HepG2 (cell line): Measurements from ENCODE around the gene R3HDM1. TPM values are rescaled to one million over a fixed set of nuclear protein-coding genes. Genes with fewer than 3 reads are reported as not detected.

Experiments
- AKAP8 ChIP-seq: sonication (generic); formaldehyde crosslinking; IDR thresholded peaks from 2 replicates; pipeline ENCODE4 v1.5.1; 2020; ENCODE audit warnings: mild to moderate bottlenecking, missing genetic modification reagents
- BORCS8-MEF2B ChIP-seq: sonication (generic); formaldehyde crosslinking; IDR thresholded peaks from 2 replicates; pipeline ENCODE4 v1.8.0; 2022; ENCODE audit warnings: mild to moderate bottlenecking, missing genetic modification reagents
- E2F5 ChIP-seq: sonication (generic); formaldehyde crosslinking; conservative IDR thresholded peaks from 2 replicates; pipeline ENCODE4 v1.4.0; 2020; ENCODE audit warnings: missing genetic modification reagents
- ELK4 ChIP-seq: sonication (generic); formaldehyde crosslinking; IDR thresholded peaks from 2 replicates; pipeline ENCODE4 v1.9.0; 2021; ENCODE audit warnings: missing genetic modification reagents, borderline replicate concordance
- FOXA1 ChIP-seq, 2 experiments: fragments of 450-650 bp in 1 of 2; sonication (generic) in 1 of 2; formaldehyde crosslinking in 1 of 2; IDR thresholded peaks; 2 replicates each; pipeline versions ENCODE4 v1.4.0 to v1.6.1; 2016 to 2020; ENCODE audit warnings: missing genetic modification reagents in 1 of 2
- HINFP ChIP-seq: sonication (generic); formaldehyde crosslinking; IDR thresholded peaks from 2 replicates; pipeline ENCODE4 v1.4.0; 2020; ENCODE audit warnings: low read depth, mild to moderate bottlenecking, missing genetic modification reagents
- MXD1 ChIP-seq: sonication (generic); formaldehyde crosslinking; IDR thresholded peaks from 2 replicates; pipeline ENCODE4 v1.4.0; 2020; ENCODE audit warnings: mild to moderate bottlenecking, missing genetic modification reagents
- PRMT3 ChIP-seq: sonication (generic); formaldehyde crosslinking; IDR thresholded peaks from 2 replicates; pipeline ENCODE4 v1.8.1; 2022; ENCODE audit warnings: low read depth, mild to moderate bottlenecking, moderate library complexity, missing genetic modification reagents, borderline replicate concordance
- SALL2 ChIP-seq: sonication (generic); formaldehyde crosslinking; IDR thresholded peaks from 2 replicates; pipeline ENCODE4 v1.8.1; 2023; ENCODE audit warnings: mild to moderate bottlenecking, missing genetic modification reagents, inconsistent platforms
- SP4 ChIP-seq: sonication (generic); formaldehyde crosslinking; IDR thresholded peaks from 2 replicates; pipeline ENCODE4 v1.8.1; 2023; ENCODE audit warnings: mild to moderate bottlenecking, missing genetic modification reagents
- ZBTB4 ChIP-seq: sonication (generic); formaldehyde crosslinking; IDR thresholded peaks from 2 replicates; pipeline ENCODE4 v1.4.0; 2020; ENCODE audit warnings: missing genetic modification reagents, mild to moderate bottlenecking, borderline replicate concordance
- ZBTB46 ChIP-seq: sonication (generic); formaldehyde crosslinking; IDR thresholded peaks from 2 replicates; pipeline ENCODE4 v1.4.0; 2020; ENCODE audit warnings: mild to moderate bottlenecking, missing genetic modification reagents, borderline replicate concordance
- ZFY ChIP-seq: sonication (generic); formaldehyde crosslinking; IDR thresholded peaks from 2 replicates; pipeline ENCODE4 v1.4.0; 2020; ENCODE audit warnings: missing genetic modification reagents
- ZNF124 ChIP-seq: sonication (generic); formaldehyde crosslinking; IDR thresholded peaks from 2 replicates; pipeline ENCODE4 v1.4.0; 2020; ENCODE audit warnings: missing genetic modification reagents
- ZNF292 ChIP-seq: sonication (generic); formaldehyde crosslinking; IDR thresholded peaks from 2 replicates; pipeline ENCODE4 v1.8.1; 2022; ENCODE audit warnings: mild to moderate bottlenecking, low read depth, missing genetic modification reagents, borderline replicate concordance
- ZNF33A ChIP-seq: sonication (generic); formaldehyde crosslinking; IDR thresholded peaks from 2 replicates; pipeline ENCODE4 v1.5.1; 2020; ENCODE audit warnings: missing genetic modification reagents, mild to moderate bottlenecking, moderate library complexity, borderline replicate concordance
- ZNF629 ChIP-seq: sonication (generic); formaldehyde crosslinking; conservative IDR thresholded peaks from 2 replicates; pipeline ENCODE4 v1.5.0; 2020; ENCODE audit warnings: missing genetic modification reagents
- ZNF678 ChIP-seq: sonication (generic); formaldehyde crosslinking; IDR thresholded peaks from 2 replicates; pipeline ENCODE4 v1.4.0; 2020; ENCODE audit warnings: mild to moderate bottlenecking, missing genetic modification reagents
- polyA plus RNA-seq, 8 experiments: library from polyadenylated mRNA; depleted of rRNA in 3 of 8; stranded (reverse) in 7 of 8; unstranded in 1 of 8; fragments of >200 nt; fragmentation: Illumina TruSeq in 4 of 8; extraction: Trizol in 4 of 8; gene quantifications; 2 replicates each; pipeline versions ENCODE4 v1.2.1 to v1.2.3, GENCODE V29; 2011 to 2016; ENCODE audit warnings: low read depth in 4 of 8, missing spikeins in 1 of 8, mixed read lengths in 1 of 8; ENCODE audit not compliant: insufficient read depth in 1 of 8
- total RNA-seq, 5 experiments: library from RNA; depleted of rRNA; stranded (reverse); fragments of >200 nt; fragmentation: Illumina TruSeq; extraction: Trizol; gene quantifications; 2 replicates each; pipeline ENCODE4 v1.2.3, GENCODE V29; 2016; ENCODE audit warnings: low read depth in 1 of 5

Gene R3HDM1
- total and polyA plus RNA-seq, 2 of the 13 experiments (the other 11 are each of a cell fraction or from before 2014, with no cell fraction given) = 15.7 to 54.3 TPM

- TF ChIP-seq ELK4 (CRISPR knock-in tag) (no peak), MXD1 (CRISPR knock-in tag) (peak; percentile 79; the same call in 1 of the 2 replicates), BORCS8-MEF2B (CRISPR knock-in tag) (peak; percentile 85), E2F5 (CRISPR knock-in tag) (no peak), ZNF678 (CRISPR knock-in tag) (peak; percentile 37; the same call in 1 of the 2 replicates), ZNF33A (CRISPR knock-in tag) (no peak), FOXA1 (IDR thresholded peaks at IDR 0.05) (no peak), FOXA1 (CRISPR knock-in tag; IDR thresholded peaks at IDR 0.05) (no peak; the same call in 1 of the 2 replicates), SP4 (CRISPR knock-in tag) (peak; percentile 81), ZNF124 (peak; percentile 17; the same call in 1 of the 2 replicates), SALL2 (CRISPR knock-in tag) (peak; percentile 18), ZBTB46 (CRISPR knock-in tag) (no peak), AKAP8 (CRISPR knock-in tag) (peak; percentile 45; the same call in 1 of the 2 replicates), ZBTB4 (no peak), PRMT3 (CRISPR knock-in tag) (no peak; the same call in 1 of the 2 replicates), ZNF629 (CRISPR knock-in tag) (0 out of 2 replicates have a peak, but pooled peaks have one; percentile 24), HINFP (CRISPR knock-in tag) (0 out of 2 replicates have a peak, but pooled peaks have one; percentile 34), ZFY (peak; percentile 99), ZNF292 (CRISPR knock-in tag) (no peak)
Measured at GRCh38 chr2:135741395-135742324, 210.4 kb downstream of the R3HDM1 start, which contains the start of gene UBXN4 (continued).
